Activated CD4-positive, alpha-beta memory T cell treated with anti-CD3 and anti-CD28 coated beads, Interleukin-2, amount 10 ng/mL, durations not matched to agents 7 days and 5 days (primary cell): Measurements from ENCODE around the gene PTGER2. TPM values are rescaled to one million over a fixed set of nuclear protein-coding genes. Genes with fewer than 3 reads are reported as not detected.

Experiments used
- CTCF ChIA-PET: fragments of 350-600 bp; sonication (Branson Sonifier 250); formaldehyde crosslinking; loops from one replicate; lab custom pipeline; 2021; ENCODE audit warnings: antibody characterized with exemption, inconsistent platforms; lab: Charles Lee
- POLR2A ChIA-PET: fragments of 350-600 bp; sonication (Branson Sonifier 250); formaldehyde crosslinking; loops from one replicate; lab custom pipeline; 2021; ENCODE audit warnings: antibody characterized with exemption; lab: Charles Lee
- DNase-seq: peaks from one replicate; pipeline ENCODE4 v3.0.0-alpha.2; 2020
- H3K27ac Mint-ChIP-seq: one replicate; pipeline ENCODE4 v1.8.0; 2021; ENCODE audit warnings: mild to moderate bottlenecking, mixed read lengths
- H3K27me3 Mint-ChIP-seq: one replicate; pipeline ENCODE4 v1.8.0; 2021; ENCODE audit warnings: mixed read lengths
- H3K36me3 Mint-ChIP-seq: one replicate; pipeline ENCODE4 v1.8.0; 2021; ENCODE audit warnings: low read depth, mixed read lengths
- H3K4me1 Mint-ChIP-seq: one replicate; pipeline ENCODE4 v1.8.0; 2021; ENCODE audit warnings: mixed read lengths
- H3K4me3 Mint-ChIP-seq: one replicate; pipeline ENCODE4 v1.8.0; 2021; ENCODE audit warnings: mild to moderate bottlenecking, mixed read lengths
- H3K9me3 Mint-ChIP-seq: one replicate; pipeline ENCODE4 v1.8.0; 2021; ENCODE audit warnings: mixed read lengths
- total RNA-seq, 2 experiments: library from RNA; stranded (reverse); gene quantifications; one replicate each; pipeline ENCODE4 v1.2.3, GENCODE V29; 2021

PTGER2 gene
- 100 to 1,000 TPM; 108 to 112 TPM for total RNA-seq

GRCh38 chr14:52313903-52314594 is at the start of gene PTGER2:
Gene PTGER2 (plus strand): TSS chr14:52314312. CDS start chr14:52314549, 237 bp downstream.
- Mint-ChIP-seq H3K4me1 (peaks cover 63% of the 10 kb centered on the region), H3K36me3 (peaks cover 96% of the 10 kb centered on the region), H3K27ac (peak within 1 kb of the TSS; percentile 97), H3K4me3 (peak within 1 kb of the TSS; percentile 92), H3K9me3 (no peaks in the 10 kb centered on the region), H3K27me3 (peaks cover 5% of the 10 kb centered on the region)
- DNase-seq: peak; percentile 93
- CTCF ChIA-PET: interaction anchor here (1.1 to 7.0 kb wide), 6 partner anchors 9 to 90 kb away, joined by 3 to 28 read pairs (median 6); no protein-coding TSS in a partner anchor
- POLR2A ChIA-PET: interaction anchor here (0.6 to 11.5 kb wide), 27 partner anchors 10 to 467 kb away, joined by 3 to 254 read pairs (median 5); partner anchors contain the start of genes ERO1A, GNG2, GPR137C and TXNDC16

- no peak overlapping the region for H3K27ac Mint-ChIP-seq
These were observed 48.9 kb upstream of the PTGER2 start for GRCh38 chr14:52265253-52265652.

GRCh38 chr14:52266179-52266578 is 47.9 kb upstream of the PTGER2 start:
- CTCF ChIA-PET: no interaction called here
- peaks cover 47% of the 10 kb centered on the region for H3K4me1 Mint-ChIP-seq
- peaks cover 49% of the 10 kb centered on the region for H3K27me3 Mint-ChIP-seq

More at GRCh38 chr14:52265253-52265652, 48.9 kb upstream of the PTGER2 start:
- DNase-seq: peak; percentile 19
- CTCF ChIA-PET: no interaction called here
- Mint-ChIP-seq H3K36me3 (peaks cover 16% of the 10 kb centered on the region), H3K4me3 (no peak overlapping the region), H3K9me3 (no peaks in the 10 kb centered on the region), H3K4me1 (peaks cover 47% of the 10 kb centered on the region), H3K27me3 (peaks cover 46% of the 10 kb centered on the region)
- POLR2A ChIA-PET: interaction anchor here (0.9 to 1.8 kb wide), 2 partner anchors 49 to 196 kb away, joined by 3 to 6 read pairs; partner anchors contain the start of genes NID2 and PTGER2

GRCh38 chr14:52266782-52267181 is 47.3 kb upstream of the PTGER2 start:
- peaks cover 52% of the 10 kb centered on the region for H3K27me3 Mint-ChIP-seq
- ChIA-PET CTCF (no interaction called here), POLR2A (interaction anchor here (1.0 to 1.8 kb wide), 4 partner anchors 9 to 47 kb away, joined by 3 to 6 read pairs (median 4); partner anchors contain the start of gene PTGER2)
- H3K4me3 Mint-ChIP-seq: no peak overlapping the region
- H3K36me3 Mint-ChIP-seq: peaks cover 16% of the 10 kb centered on the region
- DNase-seq: no peak
- H3K27ac Mint-ChIP-seq: no peak overlapping the region
- no peaks in the 10 kb centered on the region for H3K9me3 Mint-ChIP-seq
- peaks cover 47% of the 10 kb centered on the region for H3K4me1 Mint-ChIP-seq

More at GRCh38 chr14:52266179-52266578, 47.9 kb upstream of the PTGER2 start:
- Mint-ChIP-seq H3K27ac (no peak overlapping the region), H3K9me3 (no peaks in the 10 kb centered on the region), H3K4me3 (no peak overlapping the region), H3K36me3 (peaks cover 16% of the 10 kb centered on the region)
- POLR2A ChIA-PET: interaction anchor here (0.9 to 1.8 kb wide), 3 partner anchors 8 to 197 kb away, joined by 3 to 6 read pairs (median 4); partner anchors contain the start of genes NID2 and PTGER2
- no peak for DNase-seq

GRCh38 chr14:52267501-52268278 is 46.4 kb upstream of the PTGER2 start, which contains the start of gene PTGDR:
Gene PTGDR (plus strand): TSS chr14:52267698. CDS start chr14:52267815, 117 bp downstream.
- Mint-ChIP-seq H3K36me3 (peaks cover 16% of the 10 kb centered on the region), H3K4me1 (peaks cover 47% of the 10 kb centered on the region), H3K4me3 (peak within 1 kb of the TSS; percentile 77), H3K9me3 (no peaks in the 10 kb centered on the region), H3K27me3 (peaks cover 55% of the 10 kb centered on the region), H3K27ac (no peak within 1 kb of the TSS)
- CTCF ChIA-PET: no interaction called here
- DNase-seq: peak; percentile 28
- POLR2A ChIA-PET: interaction anchor here (1.0 to 1.6 kb wide), 3 partner anchors 9 to 22 kb away, joined by 3 to 4 read pairs (median 3); no protein-coding TSS in a partner anchor

GRCh38 chr14:52268279-52269061 is 45.6 kb upstream of the PTGER2 start:
- Mint-ChIP-seq H3K27me3 (peaks cover 57% of the 10 kb centered on the region), H3K4me1 (peaks cover 47% of the 10 kb centered on the region), H3K27ac (no peak overlapping the region), H3K4me3 (peak overlapping the region; percentile 77), H3K36me3 (peaks cover 16% of the 10 kb centered on the region), H3K9me3 (no peaks in the 10 kb centered on the region)
- CTCF ChIA-PET: interaction anchor here (1.5 kb wide), 1 partner anchor 31 kb away, joined by 3 read pairs; no protein-coding TSS in a partner anchor
- POLR2A ChIA-PET: interaction anchor here (0.7 kb wide), 1 partner anchor 12 kb away, joined by 3 read pairs; no protein-coding TSS in a partner anchor
- peak; percentile 21 for DNase-seq

- POLR2A ChIA-PET: interaction anchor here (0.7 kb wide), 1 partner anchor 11 kb away, joined by 3 read pairs; no protein-coding TSS in a partner anchor
- H3K9me3 Mint-ChIP-seq: no peaks in the 10 kb centered on the region
- no peak for DNase-seq
These were observed 45.0 kb upstream of the PTGER2 start for GRCh38 chr14:52269100-52269499.

GRCh38 chr14:52269982-52270381 is 44.1 kb upstream of the PTGER2 start:
- Mint-ChIP-seq H3K27ac (no peak overlapping the region), H3K4me1 (peaks cover 43% of the 10 kb centered on the region), H3K4me3 (no peak overlapping the region), H3K27me3 (peaks cover 56% of the 10 kb centered on the region), H3K9me3 (no peaks in the 10 kb centered on the region), H3K36me3 (peaks cover 16% of the 10 kb centered on the region)
- DNase-seq: no peak
- ChIA-PET CTCF (interaction anchor here (1.2 to 1.5 kb wide), 2 partner anchors 30 to 201 kb away, joined by 3 read pairs; partner anchors contain the start of gene NID2), POLR2A (no interaction called here)

More at GRCh38 chr14:52269100-52269499, 45.0 kb upstream of the PTGER2 start:
- peaks cover 57% of the 10 kb centered on the region for H3K27me3 Mint-ChIP-seq
- no peak overlapping the region for H3K27ac Mint-ChIP-seq
- CTCF ChIA-PET: interaction anchor here (1.5 kb wide), 1 partner anchor 31 kb away, joined by 3 read pairs; no protein-coding TSS in a partner anchor
- peaks cover 16% of the 10 kb centered on the region for H3K36me3 Mint-ChIP-seq
- peak overlapping the region; percentile 77 for H3K4me3 Mint-ChIP-seq
- peaks cover 47% of the 10 kb centered on the region for H3K4me1 Mint-ChIP-seq

GRCh38 chr14:52271538-52271937 is 42.6 kb upstream of the PTGER2 start:
- CTCF ChIA-PET: interaction anchor here (1.0 to 2.4 kb wide), 2 partner anchors 9 to 228 kb away, joined by 3 to 11 read pairs; no protein-coding TSS in a partner anchor
- Mint-ChIP-seq H3K27me3 (peaks cover 55% of the 10 kb centered on the region), H3K27ac (no peak overlapping the region), H3K36me3 (peaks cover 11% of the 10 kb centered on the region), H3K9me3 (no peaks in the 10 kb centered on the region), H3K4me1 (peaks cover 30% of the 10 kb centered on the region), H3K4me3 (no peak overlapping the region)
- POLR2A ChIA-PET: no interaction called here
- no peak for DNase-seq

- Mint-ChIP-seq H3K27ac (no peak overlapping the region), H3K27me3 (peaks cover 49% of the 10 kb centered on the region), H3K36me3 (peaks cover 4% of the 10 kb centered on the region), H3K4me3 (no peak overlapping the region), H3K9me3 (no peaks in the 10 kb centered on the region), H3K4me1 (peaks cover 21% of the 10 kb centered on the region)
- POLR2A ChIA-PET: no interaction called here
- peak; percentile 23 for DNase-seq
- CTCF ChIA-PET: interaction anchor here (1.0 to 2.4 kb wide), 3 partner anchors 10 to 279 kb away, joined by 3 to 11 read pairs (median 3); no protein-coding TSS in a partner anchor
These were observed 41.7 kb upstream of the PTGER2 start for GRCh38 chr14:52272375-52272774.

GRCh38 chr14:52275372-52275771 is 38.7 kb upstream of the PTGER2 start:
- Mint-ChIP-seq H3K9me3 (no peaks in the 10 kb centered on the region), H3K4me3 (no peak overlapping the region), H3K36me3 (no peaks in the 10 kb centered on the region), H3K27me3 (peaks cover 22% of the 10 kb centered on the region), H3K27ac (no peak overlapping the region), H3K4me1 (peaks cover 15% of the 10 kb centered on the region)
- no peak for DNase-seq
- POLR2A ChIA-PET: no interaction called here
- CTCF ChIA-PET: no interaction called here
